Mucosa of descending colon (tissue), 3 donors: ENCODE results near the gene TACC2. TPM values are rescaled to one million over a fixed set of nuclear protein-coding genes. Genes with fewer than 3 reads are reported as not detected.

Experiments
- ATAC-seq: fragments of 200-7000 bp; cut with Tn5 transposase; one replicate; pipeline ENCODE4 v1.9.1; 2020; ENCODE audit warnings: mild to moderate bottlenecking, moderate library complexity
- DNase-seq, 3 donors: peaks; one replicate each; pipeline ENCODE4 v3.0.0-alpha.2; 2020
- H3K36me3 ChIP-seq: fragments of 200-600 bp; one replicate; pipeline ENCODE4 v1.8.0; 2021; ENCODE audit warnings: low read depth, mild to moderate bottlenecking
- H3K4me1 ChIP-seq: fragments of 200-600 bp; one replicate; pipeline ENCODE4 v1.8.0; 2021; ENCODE audit warnings: low read depth, mild to moderate bottlenecking
- H3K4me3 ChIP-seq: fragments of 200-600 bp; one replicate; pipeline ENCODE4 v1.8.0; 2021; ENCODE audit warnings: mild to moderate bottlenecking
- H3K9me3 ChIP-seq: fragments of 200-600 bp; one replicate; pipeline ENCODE4 v1.8.0; 2021; ENCODE audit warnings: mild to moderate bottlenecking
- CTCF ChIP-seq: fragments of 200-600 bp; IDR thresholded peaks from one replicate; pipeline ENCODE4 v1.8.0; 2022; ENCODE audit warnings: antibody characterized with exemption, mild to moderate bottlenecking
- intact Hi-C, 2 donors: fragments of 100-400 bp; cut with DNase I in 1 of 2; cut with micrococcal nuclease in 1 of 2; formaldehyde crosslinking; loops; one replicate each; pipeline versions ENCODE4 v1.11.0 to v1.11.1; 2022; cut with DNase I, micrococcal nuclease
- total RNA-seq, 3 donors: library from RNA; stranded (reverse); fragmentation: NEBNext Ultra II Directional in 2 of 3; extraction: Animal tissue kit (Norgen Biotek cat#: 25700) in 2 of 3; gene quantifications; one replicate each; pipeline versions ENCODE4 v1.2.1 to v1.2.4, GENCODE V29; 2021 to 2023
- donor health status: DM: no; HTN: no; CAD: no; lungs with moderate emphysema.
- donor health status: DM: no; HTN: no; CAD: no.
- donor health status: DM: no; HTN: yes; CAD: no.

TACC2 gene
- total RNA-seq, 3 donors from 2014 or later, result 97.5 to 170 (median 133) TPM

- Histone ChIP-seq H3K4me3 (no peak overlapping the region), H3K4me1 (no peaks in the 10 kb centered on the region), H3K9me3 (no peaks in the 10 kb centered on the region), H3K36me3 (no peaks in the 10 kb centered on the region)
- DNase-seq (no peak), ATAC-seq (no peak)
- intact Hi-C loops, result no loop called here
- no peak for TF ChIP-seq CTCF
Measured at GRCh38 chr10:122178655-122179054, 189.7 kb downstream of the TACC2 start.

- DNase-seq, result no peak
- Histone ChIP-seq H3K4me3 (no peak overlapping the region), H3K9me3 (no peaks in the 10 kb centered on the region), H3K36me3 (no peaks in the 10 kb centered on the region), H3K4me1 (no peaks in the 10 kb centered on the region)
- ATAC-seq, result no peak
- no peak for TF ChIP-seq CTCF
- intact Hi-C loops, result no loop called here
Measured at GRCh38 chr10:122181041-122181732, 192.2 kb downstream of the TACC2 start.

GRCh38 chr10:122181876-122182275, 192.9 kb downstream of the TACC2 start:
- DNase-seq (no peak), ATAC-seq (no peak)
- Histone ChIP-seq H3K9me3 (no peaks in the 10 kb centered on the region), H3K36me3 (no peaks in the 10 kb centered on the region), H3K4me3 (no peak overlapping the region), H3K4me1 (no peaks in the 10 kb centered on the region)
- no peak for TF ChIP-seq CTCF
- intact Hi-C loops, result no loop called here

GRCh38 chr10:122182308-122182707, 193.3 kb downstream of the TACC2 start:
- no peaks in the 10 kb centered on the region for H3K36me3 ChIP-seq
- H3K4me1 ChIP-seq, result no peaks in the 10 kb centered on the region
- TF ChIP-seq CTCF, result no peak
- DNase-seq (no peak), ATAC-seq (no peak)
- no peak overlapping the region for H3K4me3 ChIP-seq
- intact Hi-C loops, result no loop called here
- no peaks in the 10 kb centered on the region for H3K9me3 ChIP-seq

- intact Hi-C loops, result no loop called here
- H3K4me1 ChIP-seq, result no peaks in the 10 kb centered on the region
- H3K4me3 ChIP-seq, result no peak overlapping the region
- no peaks in the 10 kb centered on the region for H3K36me3 ChIP-seq
- DNase-seq (no peak), ATAC-seq (no peak)
- no peaks in the 10 kb centered on the region for H3K9me3 ChIP-seq
- no peak for TF ChIP-seq CTCF
Measured at GRCh38 chr10:122184254-122184653, 195.3 kb downstream of the TACC2 start.

- Histone ChIP-seq H3K36me3 (no peaks in the 10 kb centered on the region), H3K9me3 (no peaks in the 10 kb centered on the region), H3K4me3 (no peak overlapping the region), H3K4me1 (no peaks in the 10 kb centered on the region)
- intact Hi-C loops, result no loop called here
- ATAC-seq (no peak), DNase-seq (no peak)
- no peak for TF ChIP-seq CTCF
Measured at GRCh38 chr10:122185643-122186042, 196.7 kb downstream of the TACC2 start.
